Uterus (tissue), 2 donors: Measurements from ENCODE around the gene EPB41.

Source experiments
- CTCF ChIP-seq, 4 experiments: fragments of 200-600 bp in 2 of 4; fragments of 450-650 bp in 2 of 4; sonication (generic) in 2 of 4; IDR thresholded peaks; one replicate each; pipeline ENCODE4 v1.5.1; 2016 to 2019; ENCODE audit warnings: antibody characterized with exemption in 4 of 4, mild to moderate bottlenecking in 2 of 4, moderate library complexity in 1 of 4
- POLR2A ChIP-seq, 2 donors: fragments of 450-650 bp; IDR thresholded peaks; one replicate each; pipeline ENCODE4 v1.6.1; 2016; ENCODE audit warnings: antibody characterized with exemption in 2 of 2, mild to moderate bottlenecking in 1 of 2, moderate library complexity in 1 of 2

- TF ChIP-seq CTCF (IDR thresholded peaks at IDR 0.05): no peak
- no peak for TF ChIP-seq POLR2A (IDR thresholded peaks at IDR 0.05)
Measured at GRCh38 chr1:28900562-28900961, 13.8 kb upstream of the EPB41 start.
